HepG2 (cell line): ENCODE measurements around the gene PGPEP1. TPM values are rescaled to one million over a fixed set of nuclear protein-coding genes. Genes with fewer than 3 reads are reported as not detected.

Experiments
- ATF7 ChIP-seq, 2 experiments: fragments of 450-650 bp in 1 of 2; sonication (generic) in 1 of 2; formaldehyde crosslinking in 1 of 2; IDR thresholded peaks; 2 replicates each; pipeline versions ENCODE4 v1.4.0 to v1.6.1; 2016 to 2020; ENCODE audit warnings: antibody characterized with exemption in 1 of 2, mild to moderate bottlenecking in 1 of 2, missing genetic modification reagents in 1 of 2
- FOXK1 ChIP-seq: sonication (generic); formaldehyde crosslinking; IDR thresholded peaks from 2 replicates; pipeline ENCODE4 v1.4.0; 2020; ENCODE audit warnings: low read depth, missing genetic modification reagents, borderline replicate concordance
- IKZF5 ChIP-seq: IDR thresholded peaks from 2 replicates; pipeline ENCODE4 v1.6.1; 2018; ENCODE audit warnings: missing genetic modification reagents, mild to moderate bottlenecking, missing compliant biosample characterization
- KLF11 ChIP-seq: IDR thresholded peaks from 2 replicates; pipeline ENCODE4 v1.6.1; 2016; ENCODE audit warnings: missing compliant biosample characterization
- LCORL ChIP-seq, 2 experiments: fragments of 450-650 bp in 1 of 2; sonication (generic) in 1 of 2; formaldehyde crosslinking in 1 of 2; IDR thresholded peaks; 2 replicates each; pipeline versions ENCODE4 v1.5.0 to v1.6.1; 2017 to 2020; ENCODE audit warnings: antibody characterized with exemption in 1 of 2, missing genetic modification reagents in 1 of 2
- NCOA1 ChIP-seq: sonication (generic); formaldehyde crosslinking; IDR thresholded peaks from 2 replicates; pipeline ENCODE4 v1.9.0; 2021; ENCODE audit warnings: missing genetic modification reagents
- NFE2 ChIP-seq: sonication (generic); formaldehyde crosslinking; IDR thresholded peaks from 2 replicates; pipeline ENCODE4 v1.4.0; 2020; ENCODE audit warnings: missing genetic modification reagents
- PRPF4 ChIP-seq: fragments of 200-400 bp; formaldehyde crosslinking; IDR thresholded peaks from 2 replicates; pipeline ENCODE4 v1.6.1; 2016; ENCODE audit warnings: low read length, low read depth; ENCODE audit not compliant: poor library complexity, severe bottlenecking
- SAFB2 ChIP-seq: sonication (generic); formaldehyde crosslinking; IDR thresholded peaks from 2 replicates; pipeline ENCODE4 v1.5.1; 2020; ENCODE audit warnings: missing genetic modification reagents, low read depth, mild to moderate bottlenecking, borderline replicate concordance
- SALL2 ChIP-seq: sonication (generic); formaldehyde crosslinking; IDR thresholded peaks from 2 replicates; pipeline ENCODE4 v1.8.1; 2023; ENCODE audit warnings: mild to moderate bottlenecking, missing genetic modification reagents, inconsistent platforms
- SP2 ChIP-seq: sonication (generic); formaldehyde crosslinking; IDR thresholded peaks from 2 replicates; pipeline ENCODE4 v1.5.1; 2020; ENCODE audit warnings: mild to moderate bottlenecking, missing genetic modification reagents
- SRF ChIP-seq: IDR thresholded peaks from 2 replicates; pipeline ENCODE4 v1.6.1; 2011; ENCODE audit warnings: mild to moderate bottlenecking, low read depth, low read length, moderate library complexity
- STAT5B ChIP-seq: sonication (generic); formaldehyde crosslinking; IDR thresholded peaks from 2 replicates; pipeline ENCODE4 v1.4.0; 2020; ENCODE audit warnings: missing genetic modification reagents
- ZC3H4 ChIP-seq: sonication (generic); formaldehyde crosslinking; IDR thresholded peaks from 2 replicates; pipeline ENCODE4 v1.4.0; 2020; ENCODE audit warnings: missing genetic modification reagents, borderline replicate concordance
- ZFP41 ChIP-seq: sonication (generic); formaldehyde crosslinking; IDR thresholded peaks from 2 replicates; pipeline ENCODE4 v1.4.0; 2020; ENCODE audit warnings: mild to moderate bottlenecking, missing genetic modification reagents, borderline replicate concordance
- ZNF33B ChIP-seq: sonication (generic); formaldehyde crosslinking; IDR thresholded peaks from 2 replicates; pipeline ENCODE4 v1.5.1; 2020; ENCODE audit warnings: mild to moderate bottlenecking, missing genetic modification reagents
- ZNF576 ChIP-seq: sonication (generic); formaldehyde crosslinking; IDR thresholded peaks from 2 replicates; pipeline ENCODE4 v1.4.0; 2020; ENCODE audit warnings: mild to moderate bottlenecking, missing genetic modification reagents
- ZNF589 ChIP-seq: sonication (generic); formaldehyde crosslinking; conservative IDR thresholded peaks from 2 replicates; pipeline ENCODE4 v1.8.0; 2022; ENCODE audit warnings: mild to moderate bottlenecking, moderate library complexity, missing genetic modification reagents
- ZNF780A ChIP-seq: sonication (generic); formaldehyde crosslinking; IDR thresholded peaks from 2 replicates; pipeline ENCODE4 v1.8.0; 2022; ENCODE audit warnings: mild to moderate bottlenecking, missing genetic modification reagents, moderate library complexity
- polyA plus RNA-seq, 8 experiments: library from polyadenylated mRNA; depleted of rRNA in 3 of 8; stranded (reverse) in 7 of 8; unstranded in 1 of 8; fragments of >200 nt; fragmentation: Illumina TruSeq in 4 of 8; extraction: Trizol in 4 of 8; gene quantifications; 2 replicates each; pipeline versions ENCODE4 v1.2.1 to v1.2.3, GENCODE V29; 2011 to 2016; ENCODE audit warnings: low read depth in 4 of 8, missing spikeins in 1 of 8, mixed read lengths in 1 of 8; ENCODE audit not compliant: insufficient read depth in 1 of 8
- total RNA-seq, 5 experiments: library from RNA; depleted of rRNA; stranded (reverse); fragments of >200 nt; fragmentation: Illumina TruSeq; extraction: Trizol; gene quantifications; 2 replicates each; pipeline ENCODE4 v1.2.3, GENCODE V29; 2016; ENCODE audit warnings: low read depth in 1 of 5
- TF ChIP-seq, protein P1 (sequence below): sonication (generic); formaldehyde crosslinking; IDR thresholded peaks from 2 replicates; pipeline ENCODE4 v1.4.0; 2020; ENCODE audit warnings: missing genetic modification reagents
- TF ChIP-seq, protein P2 (sequence below): sonication (generic); formaldehyde crosslinking; IDR thresholded peaks from 2 replicates; pipeline ENCODE4 v1.4.0; 2020; ENCODE audit warnings: missing genetic modification reagents
- TF ChIP-seq, protein P3 (sequence below): sonication (generic); formaldehyde crosslinking; IDR thresholded peaks from 2 replicates; pipeline ENCODE4 v1.5.1; 2020; ENCODE audit warnings: mild to moderate bottlenecking, missing genetic modification reagents, borderline replicate concordance

PGPEP1 gene
- total and polyA plus RNA-seq, 2 of the 13 experiments (the other 11 are each of a cell fraction or from before 2014, with no cell fraction given), result 53.1 to 56.6 TPM

DNA sequence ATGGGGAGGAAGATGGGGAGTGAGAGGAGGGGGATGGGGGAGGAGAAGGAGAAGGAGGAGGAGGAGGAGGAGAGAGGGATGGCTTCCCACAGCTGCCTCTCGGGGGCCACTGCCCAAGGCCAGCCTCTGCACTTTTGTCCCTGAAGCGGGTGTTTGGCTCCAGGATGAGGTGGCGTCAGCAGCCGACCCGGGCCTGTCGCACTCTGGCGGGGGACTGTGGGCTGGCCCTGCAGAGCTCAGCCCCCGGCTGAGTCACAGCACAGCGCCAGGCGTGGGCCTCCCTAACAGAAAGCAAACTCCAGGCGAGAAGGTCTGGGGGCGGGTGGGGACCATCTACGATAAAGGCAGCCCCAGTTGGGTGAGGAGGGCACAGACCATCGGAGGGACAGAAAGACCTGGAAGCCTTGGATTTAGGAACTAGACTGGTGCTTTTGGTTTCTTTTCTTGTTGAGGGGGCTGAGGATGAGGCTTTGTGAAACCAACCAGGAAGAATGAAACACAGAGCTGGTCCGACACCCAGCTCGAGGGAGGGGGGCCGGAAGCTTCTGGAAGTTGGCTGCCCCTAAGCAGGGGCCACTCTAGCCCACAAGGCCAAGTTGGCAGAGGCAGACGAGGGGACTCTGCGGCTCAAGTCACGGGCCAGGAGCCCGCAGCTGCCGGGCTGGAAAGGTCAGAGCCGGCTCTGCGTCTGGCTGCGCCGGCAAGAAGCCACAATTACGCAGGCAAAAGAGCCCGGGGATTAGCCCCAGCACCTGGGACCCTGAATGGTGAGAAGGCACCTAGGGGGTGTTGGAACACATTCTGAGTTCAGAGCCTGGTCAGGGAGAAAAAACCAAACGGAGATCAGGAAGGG is 35.7 kb upstream of the PGPEP1 start (continued):
- TF ChIP-seq FOXK1 (CRISPR knock-in tag), result peak; percentile 25; the same call in 1 of the 2 replicates
- TF ChIP-seq SRF, result no peak
- TF ChIP-seq PRPF4, result peak; percentile 86
- no peak for TF ChIP-seq NCOA1
- TF ChIP-seq IKZF5 (CRISPR knock-in tag), result peak; percentile 78; the same call in 1 of the 2 replicates
- TF ChIP-seq, protein P1, sequence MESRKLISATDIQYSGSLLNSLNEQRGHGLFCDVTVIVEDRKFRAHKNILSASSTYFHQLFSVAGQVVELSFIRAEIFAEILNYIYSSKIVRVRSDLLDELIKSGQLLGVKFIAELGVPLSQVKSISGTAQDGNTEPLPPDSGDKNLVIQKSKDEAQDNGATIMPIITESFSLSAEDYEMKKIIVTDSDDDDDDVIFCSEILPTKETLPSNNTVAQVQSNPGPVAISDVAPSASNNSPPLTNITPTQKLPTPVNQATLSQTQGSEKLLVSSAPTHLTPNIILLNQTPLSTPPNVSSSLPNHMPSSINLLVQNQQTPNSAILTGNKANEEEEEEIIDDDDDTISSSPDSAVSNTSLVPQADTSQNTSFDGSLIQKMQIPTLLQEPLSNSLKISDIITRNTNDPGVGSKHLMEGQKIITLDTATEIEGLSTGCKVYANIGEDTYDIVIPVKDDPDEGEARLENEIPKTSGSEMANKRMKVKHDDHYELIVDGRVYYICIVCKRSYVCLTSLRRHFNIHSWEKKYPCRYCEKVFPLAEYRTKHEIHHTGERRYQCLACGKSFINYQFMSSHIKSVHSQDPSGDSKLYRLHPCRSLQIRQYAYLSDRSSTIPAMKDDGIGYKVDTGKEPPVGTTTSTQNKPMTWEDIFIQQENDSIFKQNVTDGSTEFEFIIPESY (CRISPR knock-in tag), result no peak
- no peak for TF ChIP-seq ZNF780A (CRISPR knock-in tag)
- 0 out of 2 replicates have a peak, but pooled peaks have one; percentile 38 for TF ChIP-seq ZFP41 (CRISPR knock-in tag)
- TF ChIP-seq ZC3H4 (CRISPR knock-in tag), result no peak
- peak; percentile 33; the same call in 1 of the 2 replicates for TF ChIP-seq SP2
- no peak for TF ChIP-seq KLF11 (CRISPR knock-in tag)
- no peak for TF ChIP-seq NFE2 (CRISPR knock-in tag)
- TF ChIP-seq ZNF589 (CRISPR knock-in tag), result peak; percentile 57; the same call in 1 of the 2 replicates
- no peak for TF ChIP-seq ATF7 (IDR thresholded peaks at IDR 0.05)
- peak; percentile 66; the same call in 1 of the 2 replicates for TF ChIP-seq ATF7 (CRISPR knock-in tag; IDR thresholded peaks at IDR 0.05)
- TF ChIP-seq ZNF576 (CRISPR knock-in tag), result no peak
- TF ChIP-seq, protein P2, sequence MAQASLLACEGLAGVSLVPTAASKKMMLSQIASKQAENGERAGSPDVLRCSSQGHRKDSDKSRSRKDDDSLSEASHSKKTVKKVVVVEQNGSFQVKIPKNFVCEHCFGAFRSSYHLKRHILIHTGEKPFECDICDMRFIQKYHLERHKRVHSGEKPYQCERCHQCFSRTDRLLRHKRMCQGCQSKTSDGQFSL (CRISPR knock-in tag), result no peak
- TF ChIP-seq, protein P3, sequence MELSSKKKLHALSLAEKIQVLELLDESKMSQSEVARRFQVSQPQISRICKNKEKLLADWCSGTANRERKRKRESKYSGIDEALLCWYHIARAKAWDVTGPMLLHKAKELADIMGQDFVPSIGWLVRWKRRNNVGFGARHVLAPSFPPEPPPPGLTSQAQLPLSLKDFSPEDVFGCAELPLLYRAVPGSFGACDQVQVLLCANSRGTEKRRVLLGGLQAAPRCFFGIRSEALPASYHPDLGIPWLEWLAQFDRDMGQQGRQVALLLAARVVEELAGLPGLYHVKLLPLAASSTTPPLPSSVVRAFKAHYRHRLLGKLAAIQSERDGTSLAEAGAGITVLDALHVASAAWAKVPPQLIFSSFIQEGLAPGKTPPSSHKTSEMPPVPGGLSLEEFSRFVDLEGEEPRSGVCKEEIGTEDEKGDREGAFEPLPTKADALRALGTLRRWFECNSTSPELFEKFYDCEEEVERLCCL (CRISPR knock-in tag), result no peak
- peak; percentile 76; the same call in 1 of the 2 replicates for TF ChIP-seq ZNF33B (CRISPR knock-in tag)
- TF ChIP-seq STAT5B (CRISPR knock-in tag), result 0 out of 2 replicates have a peak, but pooled peaks have one; percentile 48
- peak; percentile 12; the same call in 1 of the 2 replicates for TF ChIP-seq SAFB2 (CRISPR knock-in tag)
- no peak for TF ChIP-seq LCORL (IDR thresholded peaks at IDR 0.05)
- TF ChIP-seq LCORL (CRISPR knock-in tag; IDR thresholded peaks at IDR 0.05), result peak; percentile 96
- TF ChIP-seq SALL2 (CRISPR knock-in tag), result no peak
